ENCODE measurements around the gene PAGR1. TPM values are rescaled to one million over a fixed set of nuclear protein-coding genes. Genes with fewer than 3 reads are reported as not detected.

PAGR1 gene
- total and polyA plus RNA-seq, 9 of the 15 experiments (the other 6 are each of a cell fraction or from before 2014, with no cell fraction given) = 1.4 to 58.2 (median 16.8) TPM

DNA sequence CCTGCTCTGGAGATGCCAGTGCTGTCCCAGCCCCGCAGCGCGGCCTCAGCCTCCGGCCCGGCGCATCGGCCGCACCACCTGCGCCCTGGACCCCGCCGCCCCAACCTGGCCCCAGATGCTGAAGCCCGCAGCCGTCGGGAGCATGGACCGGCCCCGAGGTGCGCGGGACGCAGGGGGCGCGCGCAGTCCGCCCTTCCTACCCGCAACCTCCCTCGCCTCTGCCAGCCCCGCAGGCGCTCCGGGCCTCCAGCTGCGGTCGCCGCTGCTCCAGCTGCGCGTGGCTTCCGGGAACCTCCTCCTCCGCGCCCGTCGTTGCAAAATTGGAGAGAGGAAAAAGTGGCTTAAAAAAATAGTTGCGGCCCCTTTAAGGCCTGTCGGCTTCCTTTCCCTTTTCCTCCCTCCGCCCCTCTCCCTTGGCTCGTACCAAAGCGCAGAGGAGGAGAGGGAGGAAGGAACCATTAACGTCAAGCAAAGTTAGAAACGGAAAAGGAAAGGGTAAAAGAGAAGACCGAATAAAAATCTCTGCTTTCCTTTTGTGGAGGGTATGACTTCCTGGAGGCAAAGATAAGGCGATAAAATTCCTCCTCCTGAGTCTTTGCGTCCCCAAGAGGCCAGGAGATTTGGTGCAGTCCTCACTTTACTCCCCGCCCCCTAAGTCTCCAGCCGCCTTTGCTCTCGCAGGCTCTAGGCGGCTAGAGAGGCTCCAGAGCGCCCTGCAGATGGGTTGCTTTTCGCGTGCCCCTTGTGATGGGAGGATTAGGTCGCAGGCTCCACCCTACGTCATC lies 47.1 kb downstream of the PAGR1 start, which contains the start of gene CDIPT (continued):
- TF ChIP-seq, protein P1, sequence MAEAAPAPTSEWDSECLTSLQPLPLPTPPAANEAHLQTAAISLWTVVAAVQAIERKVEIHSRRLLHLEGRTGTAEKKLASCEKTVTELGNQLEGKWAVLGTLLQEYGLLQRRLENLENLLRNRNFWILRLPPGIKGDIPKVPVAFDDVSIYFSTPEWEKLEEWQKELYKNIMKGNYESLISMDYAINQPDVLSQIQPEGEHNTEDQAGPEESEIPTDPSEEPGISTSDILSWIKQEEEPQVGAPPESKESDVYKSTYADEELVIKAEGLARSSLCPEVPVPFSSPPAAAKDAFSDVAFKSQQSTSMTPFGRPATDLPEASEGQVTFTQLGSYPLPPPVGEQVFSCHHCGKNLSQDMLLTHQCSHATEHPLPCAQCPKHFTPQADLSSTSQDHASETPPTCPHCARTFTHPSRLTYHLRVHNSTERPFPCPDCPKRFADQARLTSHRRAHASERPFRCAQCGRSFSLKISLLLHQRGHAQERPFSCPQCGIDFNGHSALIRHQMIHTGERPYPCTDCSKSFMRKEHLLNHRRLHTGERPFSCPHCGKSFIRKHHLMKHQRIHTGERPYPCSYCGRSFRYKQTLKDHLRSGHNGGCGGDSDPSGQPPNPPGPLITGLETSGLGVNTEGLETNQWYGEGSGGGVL (CRISPR knock-in tag; IDR thresholded peaks at IDR 0.05) = no peak
- TF ChIP-seq RFX1 (IDR thresholded peaks at IDR 0.05) = no peak
- TF ChIP-seq ZNF644 (tag; IDR thresholded peaks at IDR 0.05; ENCODE audit: low read depth) = no peak
- TF ChIP-seq, protein P2, sequence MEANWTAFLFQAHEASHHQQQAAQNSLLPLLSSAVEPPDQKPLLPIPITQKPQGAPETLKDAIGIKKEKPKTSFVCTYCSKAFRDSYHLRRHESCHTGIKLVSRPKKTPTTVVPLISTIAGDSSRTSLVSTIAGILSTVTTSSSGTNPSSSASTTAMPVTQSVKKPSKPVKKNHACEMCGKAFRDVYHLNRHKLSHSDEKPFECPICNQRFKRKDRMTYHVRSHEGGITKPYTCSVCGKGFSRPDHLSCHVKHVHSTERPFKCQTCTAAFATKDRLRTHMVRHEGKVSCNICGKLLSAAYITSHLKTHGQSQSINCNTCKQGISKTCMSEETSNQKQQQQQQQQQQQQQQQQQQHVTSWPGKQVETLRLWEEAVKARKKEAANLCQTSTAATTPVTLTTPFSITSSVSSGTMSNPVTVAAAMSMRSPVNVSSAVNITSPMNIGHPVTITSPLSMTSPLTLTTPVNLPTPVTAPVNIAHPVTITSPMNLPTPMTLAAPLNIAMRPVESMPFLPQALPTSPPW (CRISPR knock-in tag; IDR thresholded peaks at IDR 0.05) = peak; percentile 87
- TF ChIP-seq, protein P3, sequence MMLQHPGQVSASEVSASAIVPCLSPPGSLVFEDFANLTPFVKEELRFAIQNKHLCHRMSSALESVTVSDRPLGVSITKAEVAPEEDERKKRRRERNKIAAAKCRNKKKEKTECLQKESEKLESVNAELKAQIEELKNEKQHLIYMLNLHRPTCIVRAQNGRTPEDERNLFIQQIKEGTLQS (IDR thresholded peaks at IDR 0.05) = peak; percentile 65; the same call in 1 of the 2 replicates
- TF ChIP-seq, protein P3 (CRISPR knock-in tag; conservative IDR thresholded peaks at IDR 0.05) = no peak
- no peak; the same call in 1 of the 2 replicates for TF ChIP-seq MEF2A (IDR thresholded peaks at IDR 0.05; ENCODE audit: control insufficient read depth, low read depth, low read length)
- no peak for TF ChIP-seq SMARCC2 (IDR thresholded peaks at IDR 0.05; ENCODE audit: low read depth)
- TF ChIP-seq, protein P4, sequence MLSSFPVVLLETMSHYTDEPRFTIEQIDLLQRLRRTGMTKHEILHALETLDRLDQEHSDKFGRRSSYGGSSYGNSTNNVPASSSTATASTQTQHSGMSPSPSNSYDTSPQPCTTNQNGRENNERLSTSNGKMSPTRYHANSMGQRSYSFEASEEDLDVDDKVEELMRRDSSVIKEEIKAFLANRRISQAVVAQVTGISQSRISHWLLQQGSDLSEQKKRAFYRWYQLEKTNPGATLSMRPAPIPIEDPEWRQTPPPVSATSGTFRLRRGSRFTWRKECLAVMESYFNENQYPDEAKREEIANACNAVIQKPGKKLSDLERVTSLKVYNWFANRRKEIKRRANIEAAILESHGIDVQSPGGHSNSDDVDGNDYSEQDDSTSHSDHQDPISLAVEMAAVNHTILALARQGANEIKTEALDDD (IDR thresholded peaks at IDR 0.05) = no peak
- TF ChIP-seq FOXK1 (CRISPR knock-in tag; IDR thresholded peaks at IDR 0.05; ENCODE audit: borderline replicate concordance) = no peak
- TF ChIP-seq, protein P5, sequence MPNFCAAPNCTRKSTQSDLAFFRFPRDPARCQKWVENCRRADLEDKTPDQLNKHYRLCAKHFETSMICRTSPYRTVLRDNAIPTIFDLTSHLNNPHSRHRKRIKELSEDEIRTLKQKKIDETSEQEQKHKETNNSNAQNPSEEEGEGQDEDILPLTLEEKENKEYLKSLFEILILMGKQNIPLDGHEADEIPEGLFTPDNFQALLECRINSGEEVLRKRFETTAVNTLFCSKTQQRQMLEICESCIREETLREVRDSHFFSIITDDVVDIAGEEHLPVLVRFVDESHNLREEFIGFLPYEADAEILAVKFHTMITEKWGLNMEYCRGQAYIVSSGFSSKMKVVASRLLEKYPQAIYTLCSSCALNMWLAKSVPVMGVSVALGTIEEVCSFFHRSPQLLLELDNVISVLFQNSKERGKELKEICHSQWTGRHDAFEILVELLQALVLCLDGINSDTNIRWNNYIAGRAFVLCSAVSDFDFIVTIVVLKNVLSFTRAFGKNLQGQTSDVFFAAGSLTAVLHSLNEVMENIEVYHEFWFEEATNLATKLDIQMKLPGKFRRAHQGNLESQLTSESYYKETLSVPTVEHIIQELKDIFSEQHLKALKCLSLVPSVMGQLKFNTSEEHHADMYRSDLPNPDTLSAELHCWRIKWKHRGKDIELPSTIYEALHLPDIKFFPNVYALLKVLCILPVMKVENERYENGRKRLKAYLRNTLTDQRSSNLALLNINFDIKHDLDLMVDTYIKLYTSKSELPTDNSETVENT (CRISPR knock-in tag; IDR thresholded peaks at IDR 0.05) = peak; percentile 99
- peak; percentile 41; the same call in 1 of the 2 replicates for TF ChIP-seq LCOR (CRISPR knock-in tag; IDR thresholded peaks at IDR 0.05)
- TF ChIP-seq, protein P6, sequence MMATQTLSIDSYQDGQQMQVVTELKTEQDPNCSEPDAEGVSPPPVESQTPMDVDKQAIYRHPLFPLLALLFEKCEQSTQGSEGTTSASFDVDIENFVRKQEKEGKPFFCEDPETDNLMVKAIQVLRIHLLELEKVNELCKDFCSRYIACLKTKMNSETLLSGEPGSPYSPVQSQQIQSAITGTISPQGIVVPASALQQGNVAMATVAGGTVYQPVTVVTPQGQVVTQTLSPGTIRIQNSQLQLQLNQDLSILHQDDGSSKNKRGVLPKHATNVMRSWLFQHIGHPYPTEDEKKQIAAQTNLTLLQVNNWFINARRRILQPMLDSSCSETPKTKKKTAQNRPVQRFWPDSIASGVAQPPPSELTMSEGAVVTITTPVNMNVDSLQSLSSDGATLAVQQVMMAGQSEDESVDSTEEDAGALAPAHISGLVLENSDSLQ (IDR thresholded peaks at IDR 0.05) = no peak; the same call in 1 of the 2 replicates
- TF ChIP-seq, protein P7, sequence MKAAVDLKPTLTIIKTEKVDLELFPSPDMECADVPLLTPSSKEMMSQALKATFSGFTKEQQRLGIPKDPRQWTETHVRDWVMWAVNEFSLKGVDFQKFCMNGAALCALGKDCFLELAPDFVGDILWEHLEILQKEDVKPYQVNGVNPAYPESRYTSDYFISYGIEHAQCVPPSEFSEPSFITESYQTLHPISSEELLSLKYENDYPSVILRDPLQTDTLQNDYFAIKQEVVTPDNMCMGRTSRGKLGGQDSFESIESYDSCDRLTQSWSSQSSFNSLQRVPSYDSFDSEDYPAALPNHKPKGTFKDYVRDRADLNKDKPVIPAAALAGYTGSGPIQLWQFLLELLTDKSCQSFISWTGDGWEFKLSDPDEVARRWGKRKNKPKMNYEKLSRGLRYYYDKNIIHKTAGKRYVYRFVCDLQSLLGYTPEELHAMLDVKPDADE (conservative IDR thresholded peaks at IDR 0.05; ENCODE audit: control insufficient read depth, low read depth, low read length) = peak; percentile 69
- TF ChIP-seq ZNF507 (tag; conservative IDR thresholded peaks at IDR 0.05) = no peak
- TF ChIP-seq ZNF174 (CRISPR knock-in tag; IDR thresholded peaks at IDR 0.05) = no peak
- TF ChIP-seq PML (IDR thresholded peaks at IDR 0.05; ENCODE audit: low read length) = peak; percentile 53; the same call in 1 of the 2 replicates

Data from K562 (cell line).